ENCODE data around the gene KLF9.

The KLF9 gene

GRCh38 chr9:70439991-70440706 is 25.7 kb upstream of the KLF9 start:
- H3K4me3 ChIP-seq (ENCODE audit: low read depth, low read length): no peak overlapping the region
- no peak for TF ChIP-seq CTCF (IDR thresholded peaks at IDR 0.05; ENCODE audit: borderline replicate concordance, insufficient read depth, low read depth, low read length)

- H3K4me3 ChIP-seq (ENCODE audit: low read depth, low read length): no peak overlapping the region
- TF ChIP-seq CTCF (IDR thresholded peaks at IDR 0.05; ENCODE audit: borderline replicate concordance, insufficient read depth, low read depth, low read length): no peak
Observed at GRCh38 chr9:70438341-70438928, 24.0 kb upstream of the KLF9 start.

GRCh38 chr9:70435948-70436347 is 21.5 kb upstream of the KLF9 start:
- no peak overlapping the region for H3K4me3 ChIP-seq (ENCODE audit: low read depth, low read length)
- no peak for TF ChIP-seq CTCF (IDR thresholded peaks at IDR 0.05; ENCODE audit: borderline replicate concordance, insufficient read depth, low read depth, low read length)

GRCh38 chr9:70429899-70430298 is 15.4 kb upstream of the KLF9 start:
- no peak overlapping the region for H3K4me3 ChIP-seq (ENCODE audit: low read depth, low read length)
- no peak for TF ChIP-seq CTCF (IDR thresholded peaks at IDR 0.05; ENCODE audit: borderline replicate concordance, insufficient read depth, low read depth, low read length)

- no peak for TF ChIP-seq CTCF (IDR thresholded peaks at IDR 0.05; ENCODE audit: borderline replicate concordance, insufficient read depth, low read depth, low read length)
Observed at GRCh38 chr9:70428781-70429180, 14.3 kb upstream of the KLF9 start.

GRCh38 chr9:70427161-70427945 is 12.9 kb upstream of the KLF9 start:
- TF ChIP-seq CTCF (IDR thresholded peaks at IDR 0.05; ENCODE audit: borderline replicate concordance, insufficient read depth, low read depth, low read length): no peak
- no peak overlapping the region for H3K4me3 ChIP-seq (ENCODE audit: low read depth, low read length)

More at GRCh38 chr9:70428781-70429180, 14.3 kb upstream of the KLF9 start:
- no peak overlapping the region for H3K4me3 ChIP-seq (ENCODE audit: low read depth, low read length)

Measured in GM12875 (cell line).